Fibroblast of peridontal ligament (primary cell): ENCODE results near the gene AK1.
A peak's percentile ranks its signal among the peaks of the same experiment; 100 is the strongest.

Experiments
- DNase-seq: peaks from one replicate; pipeline ENCODE4 v3.0.0-alpha.2; 2010; ENCODE audit errors: extremely low read depth

The AK1 gene

GRCh38 chr9:127877566-127877998 lies at the start of gene AK1:
Gene AK1, minus strand, starts transcription at chr9:127877675. Its CDS starts 3,058 bp downstream, at chr9:127874617.
- DNase-seq, result peak; percentile 39

- no peak for DNase-seq
Measured at GRCh38 chr9:127926906-127927200, 49.4 kb upstream of the AK1 start.

GRCh38 chr9:127925959-127926905 lies 48.8 kb upstream of the AK1 start:
- DNase-seq, result no peak

- no peak for DNase-seq
Measured at GRCh38 chr9:127924736-127925444, 47.4 kb upstream of the AK1 start.

- peak; percentile 99 for DNase-seq
Measured at GRCh38 chr9:127923771-127924170, 46.3 kb upstream of the AK1 start.

GRCh38 chr9:127923046-127923445 lies 45.6 kb upstream of the AK1 start:
- no peak for DNase-seq

GRCh38 chr9:127921557-127922120 lies 44.2 kb upstream of the AK1 start:
- peak; percentile 58 for DNase-seq

GRCh38 chr9:127920794-127921193 lies 43.3 kb upstream of the AK1 start:
- no peak for DNase-seq

- DNase-seq, result peak; percentile 97
Measured at GRCh38 chr9:127919253-127919815, 41.9 kb upstream of the AK1 start.

GRCh38 chr9:127918183-127919107 lies 41.0 kb upstream of the AK1 start:
- peak; percentile 59 for DNase-seq

- DNase-seq, result no peak
Measured at GRCh38 chr9:127917603-127918002, 40.1 kb upstream of the AK1 start.

GRCh38 chr9:127916720-127917581 lies 39.5 kb upstream of the AK1 start, which contains the start of gene ST6GALNAC4:
Gene ST6GALNAC4, minus strand, starts transcription at chr9:127917041. Its CDS starts 622 bp downstream, at chr9:127916419.
- peak; percentile 83 for DNase-seq

GRCh38 chr9:127915801-127916719 lies 38.6 kb upstream of the AK1 start:
- DNase-seq, result no peak

GRCh38 chr9:127915325-127915752 lies 37.9 kb upstream of the AK1 start:
- DNase-seq, result no peak

GRCh38 chr9:127913682-127914081 lies 36.2 kb upstream of the AK1 start:
- DNase-seq, result no peak

GRCh38 chr9:127912882-127913281 lies 35.4 kb upstream of the AK1 start:
- no peak for DNase-seq

GRCh38 chr9:127912296-127912695 lies 34.8 kb upstream of the AK1 start:
- DNase-seq, result no peak

- peak; percentile 56 for DNase-seq
Measured at GRCh38 chr9:127910613-127911205, 33.2 kb upstream of the AK1 start.
